IMR-90 (cell line): ENCODE results near the gene ANGPT4. TPM values are rescaled to one million over a fixed set of nuclear protein-coding genes. Genes with fewer than 3 reads are reported as not detected.
A peak's percentile ranks its signal among the peaks of the same experiment; 100 is the strongest.

Source experiments
- ATAC-seq: fragments of 200-7000 bp; cut with Tn5 transposase; 2 replicates; pipeline ENCODE4 v1.9.1; 2020; ENCODE audit warnings: low read depth, mild to moderate bottlenecking, moderate library complexity
- BruUV-seq: library from RNA; stranded (reverse); fragments of 400-500 nt; replicated peaks from 2 replicates; lab custom pipeline; 2021; lab: Mats Ljungman, UMichigan
- CTCF ChIA-PET: fragments of 300-600 bp; formaldehyde crosslinking; extraction: SDS; loops from one replicate; lab custom pipeline; 2021; ENCODE audit warnings: antibody characterized with exemption; lab: Yijun Ruan, JAX
- POLR2A ChIA-PET: fragments of 300-600 bp; sonication (Branson Sonifier 250); formaldehyde crosslinking; loops from one replicate; lab custom pipeline; 2022; ENCODE audit warnings: antibody characterized with exemption; ENCODE audit not compliant: unreplicated experiment; lab: Charles Lee
- DNase-seq: peaks from one replicate; pipeline ENCODE4 v3.0.0; 2013
- H2AFZ ChIP-seq: replicated peaks from 2 replicates; pipeline ENCODE3; 2013; ENCODE audit warnings: low read length, mild to moderate bottlenecking; ENCODE audit not compliant: poor library complexity
- H2AK5ac ChIP-seq: 2 replicates; pipeline ENCODE4 v1.6.1; 2013; ENCODE audit warnings: low read depth, low read length, inconsistent platforms
- H2AK9ac ChIP-seq: replicated peaks from 2 replicates; pipeline ENCODE3; 2013; ENCODE audit warnings: mild to moderate bottlenecking, low read depth, low read length, moderate library complexity; ENCODE audit not compliant: poor library complexity
- H2BK120ac ChIP-seq: 2 replicates; pipeline ENCODE4 v1.6.1; 2013; ENCODE audit warnings: low read depth, low read length, inconsistent platforms
- H2BK15ac ChIP-seq: 3 replicates; pipeline ENCODE4 v1.6.1; 2013; ENCODE audit warnings: low read depth, low read length, inconsistent platforms
- H2BK20ac ChIP-seq: 2 replicates; pipeline ENCODE4 v1.6.1; 2013; ENCODE audit warnings: low read depth, mild to moderate bottlenecking, inconsistent platforms, low read length, moderate library complexity
- H2BK5ac ChIP-seq: 2 replicates; pipeline ENCODE4 v1.6.1; 2013; ENCODE audit warnings: mild to moderate bottlenecking, low read depth, low read length, inconsistent platforms; ENCODE audit not compliant: poor library complexity, severe bottlenecking
- H3K14ac ChIP-seq: replicated peaks from 2 replicates; pipeline ENCODE4 v1.6.1; 2013; ENCODE audit warnings: low read depth, low read length, inconsistent platforms
- H3K18ac ChIP-seq: 2 replicates; pipeline ENCODE4 v1.6.1; 2013; ENCODE audit warnings: low read depth, low read length, control low read depth
- H3K23ac ChIP-seq: 2 replicates; pipeline ENCODE4 v1.6.1; 2013; ENCODE audit warnings: low read depth, low read length, inconsistent platforms
- H3K27ac ChIP-seq: 2 replicates; pipeline ENCODE4 v1.5.1; 2013; ENCODE audit warnings: mild to moderate bottlenecking, control low read depth, low read length; ENCODE audit not compliant: insufficient read depth
- H3K27me3 ChIP-seq: 2 replicates; pipeline ENCODE4 v1.6.1; 2013; ENCODE audit warnings: low read length; ENCODE audit not compliant: control insufficient read depth, insufficient read depth
- H3K36me3 ChIP-seq: 2 replicates; pipeline ENCODE4 v1.6.1; 2013; ENCODE audit warnings: low read length, mixed read lengths; ENCODE audit not compliant: control insufficient read depth, insufficient read depth
- H3K4ac ChIP-seq: 2 replicates; pipeline ENCODE4 v1.6.1; 2013; ENCODE audit warnings: low read depth, low read length, inconsistent platforms
- H3K4me1 ChIP-seq: 2 replicates; pipeline ENCODE4 v1.6.1; 2013; ENCODE audit warnings: low read length, mixed read lengths; ENCODE audit not compliant: control insufficient read depth, insufficient read depth
- H3K4me2 ChIP-seq: 2 replicates; pipeline ENCODE4 v1.6.1; 2013; ENCODE audit warnings: low read depth, mild to moderate bottlenecking, control low read depth, low read length, moderate library complexity
- H3K4me3 ChIP-seq: 2 replicates; pipeline ENCODE4 v1.5.1; 2013; ENCODE audit warnings: low read depth, mild to moderate bottlenecking, control low read depth, low read length, moderate library complexity; ENCODE audit not compliant: insufficient read depth
- H3K56ac ChIP-seq: 2 replicates; pipeline ENCODE4 v1.6.1; 2013; ENCODE audit warnings: low read length, inconsistent platforms; ENCODE audit not compliant: insufficient read depth; ENCODE audit errors: extremely low read depth
- H3K79me1 ChIP-seq, 2 experiments: 2 replicates each; pipeline ENCODE4 v1.6.1; 2013; ENCODE audit warnings: low read length in 2 of 2, inconsistent platforms in 1 of 2, low read depth in 1 of 2
- H3K9ac ChIP-seq: 2 replicates; pipeline ENCODE4 v1.6.1; 2013; ENCODE audit warnings: low read depth, low read length, control low read depth
- H3K9me1 ChIP-seq: 2 replicates; pipeline ENCODE4 v1.6.1; 2013; ENCODE audit warnings: low read length, inconsistent platforms; ENCODE audit not compliant: insufficient read depth
- H3K9me3 ChIP-seq: 2 replicates; pipeline ENCODE4 v1.6.1; 2013; ENCODE audit warnings: low read length; ENCODE audit not compliant: control insufficient read depth, insufficient read depth
- H4K20me1 ChIP-seq: 2 replicates; pipeline ENCODE4 v1.6.1; 2013; ENCODE audit warnings: low read length, inconsistent platforms; ENCODE audit not compliant: insufficient read depth
- H4K5ac ChIP-seq: 2 replicates; pipeline ENCODE4 v1.6.1; 2013; ENCODE audit warnings: mild to moderate bottlenecking, low read depth, low read length, control low read depth
- H4K8ac ChIP-seq, 2 experiments: 2 replicates each; pipeline ENCODE4 v1.6.1; 2013; ENCODE audit warnings: low read depth in 2 of 2, low read length in 2 of 2, control low read depth in 1 of 2, inconsistent platforms in 1 of 2
- H4K91ac ChIP-seq: 2 replicates; pipeline ENCODE4 v1.6.1; 2013; ENCODE audit warnings: low read depth, low read length, inconsistent platforms; ENCODE audit not compliant: insufficient read depth
- CEBPB ChIP-seq: IDR thresholded peaks from 2 replicates; pipeline ENCODE4 v1.6.1; 2012; ENCODE audit warnings: low read depth, low read length, improper control_type of control experiment
- CTCF ChIP-seq: conservative IDR thresholded peaks from 2 replicates; pipeline ENCODE4 v1.5.1; 2012; ENCODE audit warnings: mild to moderate bottlenecking, low read depth, low read length, improper control_type of control experiment
- MAFK ChIP-seq: IDR thresholded peaks from 2 replicates; pipeline ENCODE4 v1.6.1; 2012; ENCODE audit warnings: low read depth, low read length, improper control_type of control experiment
- RFX5 ChIP-seq: IDR thresholded peaks from 2 replicates; pipeline ENCODE4 v1.8.0; 2012; ENCODE audit warnings: low read depth, mild to moderate bottlenecking, low read length, moderate library complexity
- SMC3 ChIP-seq: fragments of 150-350 bp; IDR thresholded peaks from 2 replicates; pipeline ENCODE4 v1.6.1; 2016; ENCODE audit warnings: low read depth, mild to moderate bottlenecking, antibody characterized with exemption, low read length, moderate library complexity
- WGBS, 2 experiments: methylation state at CpG; one replicate each; pipeline versions ENCODE4 v1.1.5 to v1.1.7; 2013; ENCODE audit warnings: missing lambda C conversion rate in 2 of 2; ENCODE audit not compliant: insufficient read length in 1 of 2; ENCODE audit errors: extremely low coverage in 2 of 2; 5-methylcytosine and 5-hydroxymethylcytosine counted together
- dilution Hi-C: fragments of 300-500 bp; cut with HindIII; formaldehyde crosslinking; loops from one replicate; pipeline ENCODE4 v1.14.3; 2018; ENCODE audit warnings: low sequenced_read_pairs; ENCODE audit not compliant: unreplicated experiment
- in situ Hi-C: fragments of 300-500 bp; cut with MboI; formaldehyde crosslinking; loops from 3 replicates; pipeline ENCODE4 v1.14.3; 2019; ENCODE audit warnings: low sequenced_read_pairs, inconsistent platforms, mixed read lengths
- intact Hi-C: fragments of 100-400 bp; cut with micrococcal nuclease; formaldehyde crosslinking; loops from 2 replicates; pipeline ENCODE4 v1.10.0; 2022
- polyA plus RNA-seq, 3 experiments: library from polyadenylated mRNA; depleted of rRNA; stranded (reverse); fragments of >200 nt; gene quantifications; 2 replicates each; pipeline ENCODE4 v1.2.3, GENCODE V29; 2012; ENCODE audit warnings: low replicate concordance in 1 of 3
- total RNA-seq: library from RNA; depleted of rRNA; stranded (reverse); fragments of >200 nt; gene quantifications from 2 replicates; pipeline ENCODE4 v1.2.3, GENCODE V29; 2012

ANGPT4 gene
- total and polyA plus RNA-seq, 2 of the 4 experiments (the other 2 are of a cell fraction), result not detected

- WGBS, 2 experiments, result no CpG with 5 or more reads among the region's 4 CpGs
- in situ Hi-C loops (no loop called here), intact Hi-C loops (loop anchor here (1.0 to 5.0 kb wide), 2 partner anchors 77 to 124 kb away; no protein-coding TSS in a partner anchor), dilution Hi-C loops (no loop called here)
- Histone ChIP-seq H3K27me3 (no peaks in the 10 kb centered on the region), H3K9me1 (peaks cover 11% of the 10 kb centered on the region; the same call in 1 of the 2 replicates), H4K8ac (peak overlapping the region; percentile 72 to 88), H3K18ac (peak overlapping the region; percentile 46; the same call in 1 of the 2 replicates), H3K4ac (peak overlapping the region; percentile 70), H3K23ac (0 out of 2 replicates have a peak overlapping the region, but pooled peaks have one; percentile 20), H4K5ac (peak overlapping the region; percentile 23), H3K14ac (peak overlapping the region; percentile 7), H4K20me1 (no peaks in the 10 kb centered on the region), H2BK120ac (peak overlapping the region; percentile 87; the same call in 1 of the 2 replicates), H3K4me1 (peaks cover 10% of the 10 kb centered on the region; the same call in 1 of the 2 replicates), H3K36me3 (no peaks in the 10 kb centered on the region), H4K91ac (no peak overlapping the region), H3K56ac (peak overlapping the region; percentile 60), H3K27ac (peak overlapping the region; percentile 81), H2BK15ac (no peak overlapping the region), H2AFZ (peak overlapping the region; percentile 92), H3K9me3 (no peaks in the 10 kb centered on the region), H2BK5ac (peak overlapping the region; percentile 75), H3K9ac (peak overlapping the region; percentile 78), H3K79me1 (peaks cover 19 to 33% of the 10 kb centered on the region in 2 experiments), H2BK20ac (no peak overlapping the region), H3K4me3 (peak overlapping the region; percentile 48), H2AK9ac (no peak overlapping the region), H2AK5ac (no peak overlapping the region), H3K4me2 (peak overlapping the region; percentile 89)
- ATAC-seq (no peak), DNase-seq (no peak)
- POLR2A ChIA-PET, result no interaction called here
- TF ChIP-seq RFX5, result no peak
- TF ChIP-seq MAFK, result peak; percentile 68
- TF ChIP-seq CEBPB, result no peak
- no peak for TF ChIP-seq SMC3
- TF ChIP-seq CTCF, result no peak
- BruUV-seq, result no TSS peak
- CTCF ChIA-PET, result interaction anchor here (1.0 to 1.7 kb wide), 3 partner anchors 25 to 124 kb away, joined by 3 to 4 read pairs (median 3); no protein-coding TSS in a partner anchor
Observed at GRCh38 chr20:833121-833449, 83.0 kb downstream of the ANGPT4 start.
